Nephron (organoid): ENCODE data around the gene SLC4A5.

Source experiments
- H3K27ac Mint-ChIP-seq, 3 experiments: 2 replicates each; pipeline ENCODE4 v1.8.0; 2020; ENCODE audit warnings: mixed read lengths in 3 of 3, mild to moderate bottlenecking in 2 of 3, moderate library complexity in 1 of 3
- H3K27me3 Mint-ChIP-seq: 2 replicates; pipeline ENCODE4 v1.8.0; 2021; ENCODE audit warnings: low read depth, mild to moderate bottlenecking, moderate library complexity, mixed read lengths
- H3K36me3 Mint-ChIP-seq: 2 replicates; pipeline ENCODE4 v1.8.0; 2020; ENCODE audit warnings: low read depth, mixed read lengths
- H3K4me1 Mint-ChIP-seq: 2 replicates; pipeline ENCODE4 v1.8.0; 2020; ENCODE audit warnings: mixed read lengths
- H3K4me3 Mint-ChIP-seq, 3 experiments: 2 replicates each; pipeline ENCODE4 v1.8.0; 2020; ENCODE audit warnings: mild to moderate bottlenecking in 3 of 3, mixed read lengths in 3 of 3, moderate library complexity in 2 of 3
- H3K9me3 Mint-ChIP-seq: 2 replicates; pipeline ENCODE4 v1.8.0; 2020; ENCODE audit warnings: mixed read lengths
- CTCF ChIP-seq, 3 experiments: fragments of 200-600 bp; sonication (generic); IDR thresholded peaks; one replicate each; pipeline ENCODE4 v1.5.0; 2021; ENCODE audit warnings: antibody characterized with exemption in 3 of 3; ENCODE audit not compliant: unreplicated experiment in 3 of 3

Gene SLC4A5

DNA sequence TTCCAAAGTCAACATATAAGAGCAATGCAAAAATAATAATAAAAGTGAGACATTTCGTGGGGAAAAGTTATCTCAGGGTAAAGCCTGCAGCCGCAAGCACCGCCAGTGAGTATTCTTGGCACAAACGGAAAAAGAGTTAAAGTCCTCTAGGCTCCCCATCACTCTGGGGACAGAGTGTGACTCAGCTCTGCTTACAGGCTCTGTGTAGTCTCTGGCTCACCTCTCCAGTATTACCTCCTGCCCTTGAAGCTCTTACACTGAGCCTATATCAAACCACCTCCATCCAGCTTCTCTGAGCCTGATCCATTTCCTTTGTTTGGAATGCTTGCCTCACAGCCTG is 89.3 kb downstream of the SLC4A5 start:
- H3K27ac Mint-ChIP-seq, result no peak overlapping the region
- H3K27me3 Mint-ChIP-seq, result no peaks in the 10 kb centered on the region
- H3K36me3 Mint-ChIP-seq, result peaks cover 3% of the 10 kb centered on the region
- H3K9me3 Mint-ChIP-seq, result no peaks in the 10 kb centered on the region
- no peak for TF ChIP-seq CTCF (IDR thresholded peaks at IDR 0.05; ENCODE audit: unreplicated experiment in 3 of 3)
- no peak overlapping the region for H3K4me3 Mint-ChIP-seq
- peaks cover 11% of the 10 kb centered on the region for H3K4me1 Mint-ChIP-seq

GRCh38 chr2:74253306-74253970 is 89.8 kb downstream of the SLC4A5 start:
- H3K9me3 Mint-ChIP-seq, result no peaks in the 10 kb centered on the region
- peaks cover 3% of the 10 kb centered on the region for H3K36me3 Mint-ChIP-seq
- no peak overlapping the region for H3K27ac Mint-ChIP-seq
- H3K4me3 Mint-ChIP-seq, result no peak overlapping the region
- no peak for TF ChIP-seq CTCF (IDR thresholded peaks at IDR 0.05; ENCODE audit: unreplicated experiment in 3 of 3)
- H3K27me3 Mint-ChIP-seq, result no peaks in the 10 kb centered on the region
- H3K4me1 Mint-ChIP-seq, result peaks cover 11% of the 10 kb centered on the region

DNA sequence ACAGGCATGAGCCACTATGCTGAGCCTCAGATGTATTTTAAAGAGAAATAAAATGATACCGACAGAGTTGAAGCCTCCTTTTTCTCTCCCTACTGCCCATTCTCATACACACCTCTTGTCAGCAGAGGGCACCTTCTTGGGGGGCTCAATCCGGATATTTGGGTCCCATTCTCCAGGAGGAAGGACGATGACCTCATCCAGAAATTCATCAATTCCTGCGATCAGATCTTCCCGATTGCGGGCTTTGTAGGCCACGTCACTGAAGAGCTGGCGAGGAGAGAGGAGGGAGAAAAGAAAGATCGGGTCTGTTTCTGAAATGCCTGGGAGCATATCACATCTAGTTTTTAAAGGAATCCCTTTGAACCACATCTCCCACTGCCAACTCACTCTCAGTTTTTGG is 90.4 kb downstream of the SLC4A5 start:
- no peak for TF ChIP-seq CTCF (IDR thresholded peaks at IDR 0.05; ENCODE audit: unreplicated experiment in 3 of 3)
- no peak overlapping the region for H3K27ac Mint-ChIP-seq
- H3K4me1 Mint-ChIP-seq, result peaks cover 11% of the 10 kb centered on the region
- no peaks in the 10 kb centered on the region for H3K9me3 Mint-ChIP-seq
- peaks cover 3% of the 10 kb centered on the region for H3K36me3 Mint-ChIP-seq
- H3K4me3 Mint-ChIP-seq, result no peak overlapping the region
- peaks cover 3% of the 10 kb centered on the region for H3K27me3 Mint-ChIP-seq

- no peak overlapping the region for H3K27ac Mint-ChIP-seq
- H3K4me1 Mint-ChIP-seq, result peaks cover 11% of the 10 kb centered on the region
- no peaks in the 10 kb centered on the region for H3K9me3 Mint-ChIP-seq
- no peak for TF ChIP-seq CTCF (IDR thresholded peaks at IDR 0.05; ENCODE audit: unreplicated experiment in 3 of 3)
- peaks cover 3% of the 10 kb centered on the region for H3K27me3 Mint-ChIP-seq
- no peak overlapping the region for H3K4me3 Mint-ChIP-seq
- peaks cover 3% of the 10 kb centered on the region for H3K36me3 Mint-ChIP-seq
These were observed 91.2 kb downstream of the SLC4A5 start for GRCh38 chr2:74252036-74252435.

DNA sequence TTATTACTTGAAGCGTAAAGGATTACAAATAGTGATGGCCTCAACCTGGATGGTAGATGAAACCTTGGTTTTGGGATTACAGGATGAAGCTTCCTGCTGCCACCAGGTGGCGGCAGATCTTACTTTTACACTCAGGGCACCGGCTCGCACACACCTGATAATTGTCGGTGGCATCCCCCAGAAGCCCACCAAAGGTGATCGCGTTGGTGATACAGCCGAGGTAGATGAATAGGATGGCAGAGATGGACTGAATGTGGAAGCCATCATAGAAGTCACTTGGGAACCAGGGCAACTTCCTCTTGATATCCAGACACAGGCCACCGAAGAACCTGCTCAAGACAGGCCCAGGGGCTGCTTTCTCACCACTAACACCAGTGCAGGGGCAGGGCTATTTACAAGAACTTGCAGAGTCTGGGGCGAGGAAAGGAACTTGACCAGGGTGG is 93.0 kb downstream of the SLC4A5 start:
- H3K9me3 Mint-ChIP-seq, result no peaks in the 10 kb centered on the region
- peaks cover 3% of the 10 kb centered on the region for H3K36me3 Mint-ChIP-seq
- TF ChIP-seq CTCF (IDR thresholded peaks at IDR 0.05; ENCODE audit: unreplicated experiment in 3 of 3), result peak; percentile 77 to 89 (median 84)
- H3K27ac Mint-ChIP-seq, result peak overlapping the region in 1 of 3 experiments; percentile 63
- peaks cover 3% of the 10 kb centered on the region for H3K27me3 Mint-ChIP-seq
- H3K4me3 Mint-ChIP-seq, result no peak overlapping the region
- H3K4me1 Mint-ChIP-seq, result peaks cover 4% of the 10 kb centered on the region

GRCh38 chr2:74249406-74250122 is 93.7 kb downstream of the SLC4A5 start:
- H3K27me3 Mint-ChIP-seq, result peaks cover 3% of the 10 kb centered on the region
- peaks cover 3% of the 10 kb centered on the region for H3K36me3 Mint-ChIP-seq
- H3K9me3 Mint-ChIP-seq, result no peaks in the 10 kb centered on the region
- peaks cover 4% of the 10 kb centered on the region for H3K4me1 Mint-ChIP-seq
- no peak overlapping the region for H3K4me3 Mint-ChIP-seq
- no peak for TF ChIP-seq CTCF (IDR thresholded peaks at IDR 0.05; ENCODE audit: unreplicated experiment in 3 of 3)
- no peak overlapping the region for H3K27ac Mint-ChIP-seq
